GM12872 (cell line): ENCODE data around the gene STAC.

Experiments
- CTCF ChIP-seq: IDR thresholded peaks from 3 replicates; pipeline ENCODE4 v1.5.1; 2011; ENCODE audit warnings: low read depth, mild to moderate bottlenecking, low read length, moderate library complexity; ENCODE audit not compliant: insufficient read depth

Gene STAC

GRCh38 chr3:36459177-36459576 lies 78.9 kb downstream of the STAC start:
- no peak for TF ChIP-seq CTCF

- TF ChIP-seq CTCF = no peak
Observed at GRCh38 chr3:36461597-36461996, 81.3 kb downstream of the STAC start.

- TF ChIP-seq CTCF = no peak
Observed at GRCh38 chr3:36475558-36475957, 95.3 kb downstream of the STAC start.

- TF ChIP-seq CTCF = no peak
Observed at GRCh38 chr3:36476286-36476942, 96.1 kb downstream of the STAC start.

GRCh38 chr3:36477655-36478054 lies 97.4 kb downstream of the STAC start:
- TF ChIP-seq CTCF = no peak

GRCh38 chr3:36480911-36481648 lies 100.8 kb downstream of the STAC start:
- TF ChIP-seq CTCF = no peak

GRCh38 chr3:36482256-36482655 lies 102.0 kb downstream of the STAC start:
- no peak for TF ChIP-seq CTCF
